CD4-positive, alpha-beta T cell treated with Interferon alpha-2 for 1 hour (primary cell): ENCODE measurements around the gene RIOX2.
A peak's percentile ranks its signal among the peaks of the same experiment; 100 is the strongest.
"Not testable (repeated sequence)": the region's sequence is repeated elsewhere in the genome, so short reads cannot be mapped to it uniquely, and the experiment has no call there.

Source experiments
- DNase-seq, 2 donors: peaks; one replicate each; pipeline ENCODE4 v3.0.0-alpha.2; 2020 to 2022

The RIOX2 gene

GRCh38 chr3:97910236-97910831 is 61.9 kb downstream of the RIOX2 start:
- peak; percentile 2 to 45 for DNase-seq

- not testable (repeated sequence) for DNase-seq
Measured at GRCh38 chr3:97909830-97910229, 62.4 kb downstream of the RIOX2 start.

DNA sequence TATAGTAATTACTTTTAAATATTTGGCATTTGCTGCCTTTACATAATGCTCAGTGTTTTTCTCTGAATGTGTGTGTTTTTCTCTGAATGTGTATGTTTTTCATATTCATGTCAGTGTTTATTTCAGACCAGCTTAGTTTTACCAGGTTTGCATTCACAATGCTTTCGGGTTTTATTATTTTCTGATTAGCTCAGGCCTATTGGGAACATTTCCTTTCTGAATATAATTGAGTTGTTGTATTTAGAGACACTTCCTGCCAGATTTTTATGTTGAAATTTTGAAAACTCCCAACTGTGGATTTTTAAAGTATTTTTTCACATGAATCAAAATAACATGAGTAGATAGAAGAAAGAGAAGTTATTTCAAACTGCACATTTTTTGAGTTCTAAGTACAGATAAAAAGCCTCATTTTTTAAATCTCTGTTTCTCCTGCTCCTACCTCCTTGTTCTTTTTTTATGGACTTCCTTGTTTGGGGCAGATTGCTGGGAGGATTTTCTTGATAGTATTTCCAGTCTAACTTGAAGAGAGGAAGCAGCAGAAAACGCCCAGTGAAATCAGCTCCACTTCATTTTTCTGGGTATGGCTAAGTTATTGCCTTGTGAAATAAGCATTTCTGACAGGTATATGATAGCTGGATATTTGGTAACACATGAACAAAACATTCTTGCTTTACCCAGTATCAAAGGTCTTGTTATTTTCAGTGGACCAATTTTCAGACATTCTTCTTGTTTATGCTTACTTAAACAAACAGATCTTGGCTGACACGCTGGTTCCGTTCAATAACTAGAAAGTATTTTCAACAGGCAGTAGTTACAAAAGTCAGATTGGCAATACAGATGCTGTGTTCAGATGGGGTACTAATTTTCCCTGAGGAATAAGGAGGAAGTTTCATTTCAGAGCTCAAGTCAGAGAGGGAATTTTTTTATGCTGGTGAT is 70.7 kb downstream of the RIOX2 start:
- DNase-seq: no peak

- no peak for DNase-seq
Measured at GRCh38 chr3:97899331-97899730, 72.9 kb downstream of the RIOX2 start.

GRCh38 chr3:97896547-97896946 is 75.7 kb downstream of the RIOX2 start:
- no peak for DNase-seq

GRCh38 chr3:97896129-97896528 is 76.1 kb downstream of the RIOX2 start:
- DNase-seq: no peak

DNA sequence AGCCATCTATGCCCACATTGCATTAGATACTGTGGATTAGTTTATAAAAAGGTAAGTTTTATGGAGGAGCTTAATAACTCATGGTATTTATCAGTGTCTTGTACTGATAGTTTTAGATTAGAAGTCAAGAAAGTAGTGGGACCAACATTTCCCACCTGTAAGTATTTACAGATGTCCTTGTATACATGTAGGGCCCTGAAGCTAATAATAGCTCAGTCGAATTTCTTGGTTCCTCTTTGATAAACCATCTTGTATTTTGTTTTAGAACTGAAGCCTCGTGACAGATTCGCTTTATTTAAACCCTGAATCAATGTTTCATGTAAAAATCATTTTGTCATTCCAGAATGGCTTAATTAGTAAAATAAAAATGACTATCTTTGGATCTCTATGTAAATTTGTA is 77.0 kb downstream of the RIOX2 start:
- no peak for DNase-seq

DNA sequence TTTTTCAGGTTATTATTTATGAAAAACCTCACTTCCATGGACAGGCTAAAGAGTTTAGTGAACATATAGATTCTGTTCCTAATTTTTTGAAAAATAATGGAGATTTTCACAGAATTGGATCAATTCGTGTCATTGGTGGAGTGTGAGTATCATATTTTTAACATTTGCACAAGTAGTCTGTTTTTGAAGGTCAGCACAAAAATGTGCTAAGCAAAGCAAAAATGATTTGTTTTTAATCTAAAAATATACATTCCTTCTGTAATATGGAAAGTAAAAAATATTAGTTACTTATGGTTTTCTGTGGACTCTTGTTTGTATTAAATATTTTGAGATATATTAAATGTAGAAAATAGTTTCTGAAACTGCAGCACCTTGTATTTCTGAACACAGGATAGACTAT is 79.4 kb downstream of the RIOX2 start:
- no peak for DNase-seq
